GM18519 (cell line): ENCODE measurements around the gene IKZF4.
"Not testable (repeated sequence)": the region's sequence is repeated elsewhere in the genome, so short reads cannot be mapped to it uniquely, and the experiment has no call there.

ENCODE experiments used
- ATAC-seq: cut with Tn5 transposase; IDR thresholded peaks from one replicate; pipeline ENCODE4 v1.9.1; 2021; ENCODE audit warnings: mild to moderate bottlenecking, moderate library complexity; ENCODE audit not compliant: unreplicated experiment, low FRiP score

The IKZF4 gene

GRCh38 chr12:56020423-56021184 lies at the start of gene IKZF4:
IKZF4 (plus strand) TSS chr12:56021043; CDS start chr12:56021494, 451 bp downstream.
- no peak for ATAC-seq

DNA sequence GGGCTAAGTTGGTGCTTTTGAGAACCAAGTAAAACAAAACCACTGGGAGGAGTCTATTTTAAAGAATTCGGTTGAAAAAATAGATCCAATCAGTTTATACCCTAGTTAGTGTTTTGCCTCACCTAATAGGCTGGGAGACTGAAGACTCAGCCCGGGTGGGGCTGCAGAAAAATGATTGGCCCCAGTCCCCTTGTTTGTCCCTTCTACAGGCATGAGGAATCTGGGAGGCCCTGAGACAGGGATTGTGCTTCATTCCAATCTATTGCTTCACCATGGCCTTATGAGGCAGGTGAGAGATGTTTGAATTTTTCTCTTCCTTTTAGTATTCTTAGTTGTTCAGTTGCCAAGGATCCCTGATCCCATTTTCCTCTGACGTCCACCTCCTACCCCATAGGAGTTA lies 48.8 kb upstream of the IKZF4 start:
- no peak for ATAC-seq

DNA sequence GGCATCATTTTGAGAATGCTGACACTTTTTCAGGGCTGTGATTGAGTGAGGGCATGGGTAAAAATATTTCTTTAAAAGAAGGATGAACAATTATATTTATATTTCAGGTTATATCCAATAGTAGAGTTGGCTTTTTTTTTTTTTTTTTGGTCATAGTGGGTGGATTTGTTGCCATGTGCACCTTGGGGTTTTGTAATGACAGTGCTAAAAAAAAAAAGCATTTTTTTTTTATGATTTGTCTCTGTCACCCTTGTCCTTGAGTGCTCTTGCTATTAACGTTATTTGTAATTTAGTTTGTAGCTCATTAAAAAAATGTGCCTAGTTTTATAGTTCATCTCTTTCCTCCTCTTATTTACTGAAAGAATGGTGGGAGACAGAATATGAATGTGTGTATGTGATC lies 48.4 kb upstream of the IKZF4 start:
- ATAC-seq, result no peak

GRCh38 chr12:55972911-55973598 lies 47.8 kb upstream of the IKZF4 start:
- ATAC-seq, result no peak

DNA sequence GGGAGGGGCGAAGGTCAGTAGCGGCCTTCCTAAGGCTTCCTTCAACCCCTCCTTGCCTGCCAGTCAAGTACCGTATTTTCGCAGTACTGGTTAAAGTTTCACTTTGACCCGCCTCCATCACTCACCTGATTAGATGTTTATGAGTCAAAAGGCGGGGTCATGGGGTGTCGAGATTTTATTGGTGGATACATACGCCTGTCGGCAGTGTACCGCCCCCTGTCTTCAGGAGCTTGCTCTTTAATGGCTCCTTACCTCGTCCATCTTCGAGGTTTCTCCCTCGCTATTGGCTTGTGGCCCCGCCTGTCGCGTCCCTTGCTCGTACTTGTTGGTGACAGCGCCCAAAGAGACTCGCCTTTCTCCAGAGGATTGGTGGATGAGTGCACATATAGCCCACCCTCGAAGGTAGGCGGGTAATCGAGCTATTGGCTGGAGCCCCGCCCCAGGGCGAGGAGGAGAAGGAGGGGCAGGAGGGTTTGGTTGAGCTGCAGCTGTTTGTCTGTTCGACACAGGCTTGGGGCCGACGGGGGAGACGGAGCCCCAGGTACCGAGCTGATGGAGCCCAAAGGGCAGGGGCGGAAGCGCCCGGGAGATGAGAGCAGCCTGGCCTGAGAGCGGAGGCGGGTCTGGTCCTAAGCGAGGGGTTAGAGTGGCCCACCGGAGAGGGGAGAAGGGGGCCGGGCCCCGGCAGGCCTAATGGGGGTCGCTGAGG lies 47.1 kb upstream of the IKZF4 start, which contains the start of gene RAB5B:
RAB5B (plus strand) TSS at position 480 of the 709 bp plus-strand sequence. CDS start 12,883 bp downstream, outside the sequence.
- ATAC-seq, result peak; percentile 92

- ATAC-seq, result no peak
These were observed 46.5 kb upstream of the IKZF4 start for GRCh38 chr12:55974308-55974730.

- no peak for ATAC-seq
These were observed 42.5 kb upstream of the IKZF4 start for GRCh38 chr12:55978393-55978792.

- ATAC-seq, result no peak
These were observed 41.8 kb upstream of the IKZF4 start for GRCh38 chr12:55979069-55979468.

- ATAC-seq, result not testable (repeated sequence)
These were observed 39.0 kb upstream of the IKZF4 start for GRCh38 chr12:55981882-55982281.

- no peak for ATAC-seq
These were observed 38.4 kb upstream of the IKZF4 start for GRCh38 chr12:55982319-55982936.

DNA sequence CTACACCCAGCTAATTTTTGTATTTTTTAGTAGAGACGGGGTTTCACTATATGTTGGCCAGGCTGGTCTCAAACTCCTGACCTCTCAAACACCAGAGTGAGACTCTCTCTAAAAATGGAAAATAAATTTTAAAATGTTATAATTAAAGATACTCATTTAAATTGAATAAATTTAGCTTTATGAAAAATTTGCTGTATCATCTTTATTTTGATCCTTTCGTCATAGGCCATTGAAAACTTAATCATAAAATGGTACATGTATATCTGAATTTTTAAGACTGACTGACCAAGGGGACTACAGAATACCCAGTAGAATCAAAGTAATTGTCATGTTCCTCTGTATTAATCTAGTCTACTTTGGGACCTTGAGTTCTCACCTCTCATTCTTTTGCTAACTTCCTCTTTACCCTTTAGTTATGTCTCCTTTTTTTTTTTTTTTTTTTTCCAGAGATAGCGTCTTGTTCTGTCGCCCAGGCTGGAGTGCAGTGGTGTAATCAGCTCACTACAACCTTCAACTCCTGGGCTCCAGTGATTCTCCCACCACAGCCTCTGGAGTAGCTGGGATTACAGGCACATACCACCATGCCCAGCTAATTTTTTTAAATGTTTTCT lies 37.5 kb upstream of the IKZF4 start:
- ATAC-seq, result no peak

GRCh38 chr12:55984861-55985260 lies 36.0 kb upstream of the IKZF4 start:
- no peak for ATAC-seq

DNA sequence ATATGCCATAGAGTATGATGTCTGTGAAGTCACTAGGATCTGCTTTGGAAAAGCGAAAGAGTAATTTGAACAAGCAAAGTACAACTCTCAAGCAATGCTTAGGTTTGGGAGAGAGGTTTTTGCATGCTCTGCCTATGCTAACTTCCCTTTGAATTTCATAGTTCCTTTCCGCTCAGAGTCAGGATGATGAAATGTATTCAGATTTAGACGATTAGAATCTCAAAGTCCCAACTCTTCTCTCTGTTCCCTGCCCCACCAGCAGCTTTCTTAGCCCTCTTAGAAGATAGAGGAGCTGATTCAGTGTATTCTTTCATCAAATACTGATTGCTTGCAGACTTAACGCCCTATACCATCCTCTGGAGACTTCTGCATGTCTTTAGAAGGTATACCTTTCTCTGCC lies 35.5 kb upstream of the IKZF4 start:
- ATAC-seq, result no peak

GRCh38 chr12:55985976-55986375 lies 34.9 kb upstream of the IKZF4 start:
- ATAC-seq, result not testable (repeated sequence)

DNA sequence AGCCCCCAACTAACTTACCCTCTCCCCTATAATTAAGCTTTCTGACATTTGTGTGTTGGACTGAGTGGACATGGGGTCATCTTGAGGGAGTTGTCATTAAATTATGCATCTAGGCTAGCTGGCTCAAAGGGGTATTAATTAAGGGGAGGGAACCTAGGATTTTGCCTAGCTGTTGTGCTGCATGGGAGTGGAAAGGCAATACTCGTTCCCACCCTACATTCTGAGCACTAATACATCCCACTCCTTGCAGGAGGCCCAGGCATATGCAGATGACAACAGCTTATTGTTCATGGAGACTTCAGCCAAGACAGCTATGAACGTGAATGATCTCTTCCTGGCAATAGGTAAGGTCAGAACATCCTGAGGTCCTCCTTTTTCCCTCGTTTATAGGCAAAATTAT lies 29.7 kb upstream of the IKZF4 start:
- ATAC-seq, result no peak

- ATAC-seq, result no peak
These were observed 27.5 kb upstream of the IKZF4 start for GRCh38 chr12:55993230-55993853.

- ATAC-seq, result no peak
These were observed 25.5 kb upstream of the IKZF4 start for GRCh38 chr12:55995366-55995765.

- ATAC-seq, result no peak
These were observed 24.6 kb upstream of the IKZF4 start for GRCh38 chr12:55996201-55996714.

DNA sequence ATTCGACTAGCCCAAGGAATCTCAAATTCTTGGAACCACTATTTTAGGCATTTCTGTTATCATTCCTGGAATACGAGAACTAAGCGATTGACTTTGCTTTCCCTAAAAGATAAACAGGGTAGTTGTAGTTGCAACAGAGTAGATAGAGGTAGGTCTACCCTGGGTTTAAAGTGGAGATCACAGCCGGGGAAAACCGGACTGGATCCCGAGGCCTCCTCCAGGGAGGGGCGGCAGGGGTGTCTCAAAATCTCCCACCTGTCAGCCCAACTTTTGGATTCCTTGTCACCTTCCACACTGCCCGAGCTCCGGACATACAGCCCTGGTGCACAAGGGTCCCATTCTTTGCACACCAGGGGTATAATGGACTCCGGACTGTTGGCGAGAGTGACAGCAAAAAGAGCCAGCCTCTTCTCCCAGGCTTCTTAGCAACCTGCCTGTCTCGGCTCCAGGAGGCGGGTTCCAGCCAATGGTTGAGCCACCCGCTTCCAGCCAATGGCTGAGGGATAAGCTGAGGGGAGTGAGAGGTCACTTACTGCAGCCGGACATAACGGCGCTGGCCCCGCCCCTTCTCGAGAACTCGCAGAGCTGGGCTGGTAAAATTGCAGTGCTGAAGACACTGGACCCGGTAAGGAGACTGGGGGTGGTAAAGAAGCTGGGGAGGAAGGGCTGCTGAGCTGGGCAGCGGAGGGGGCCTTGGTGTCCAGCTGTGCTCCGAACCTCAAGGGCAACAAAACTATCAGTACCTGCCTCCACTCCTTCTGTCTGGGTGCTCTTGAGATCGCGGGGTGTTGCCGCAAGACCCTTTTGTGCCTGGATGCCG lies 23.9 kb upstream of the IKZF4 start, which contains the start of gene SUOX:
SUOX (plus strand) TSS at position 562 of the 820 bp plus-strand sequence. CDS start 4,946 bp downstream, outside the sequence.
- ATAC-seq, result peak; percentile 95
